ENCODE measurements around the gene WDR31.
"Not testable (repeated sequence)": the region's sequence is repeated elsewhere in the genome, so short reads cannot be mapped to it uniquely, and the experiment has no call there.

The WDR31 gene

DNA sequence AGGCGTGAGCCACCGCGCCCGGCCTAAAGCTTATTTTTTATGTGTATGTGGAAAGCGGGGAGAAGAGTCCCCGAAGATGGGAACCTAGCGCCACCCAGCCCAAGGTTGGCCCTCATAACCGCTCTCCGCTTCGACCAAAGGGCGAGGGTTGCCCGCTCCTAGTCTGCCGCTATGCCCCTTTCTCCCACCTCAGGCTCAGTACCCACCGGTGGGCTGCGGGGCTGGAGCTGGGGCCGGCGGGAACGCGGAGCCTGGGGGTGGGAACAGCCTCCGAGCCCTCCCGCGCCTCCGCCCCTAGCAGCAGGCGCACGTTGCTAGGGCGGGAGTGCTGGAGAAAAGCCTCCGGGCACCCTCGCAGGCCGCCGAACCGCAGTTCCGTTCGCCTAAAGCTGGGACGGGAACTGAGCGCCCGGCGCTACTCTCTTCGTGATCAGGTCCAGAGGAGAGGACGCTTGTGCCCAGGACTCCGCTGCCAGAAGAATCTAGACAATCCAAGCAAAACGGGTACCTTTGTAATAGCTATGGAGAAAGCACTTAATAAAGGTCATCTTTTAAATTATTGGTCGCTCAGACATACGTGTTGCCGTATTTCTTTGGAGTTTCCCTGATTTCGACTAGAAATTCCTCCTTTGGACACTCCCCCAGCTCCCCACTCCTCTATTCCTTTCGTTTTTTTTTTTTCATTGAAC is at the start of gene WDR31:
TSS of gene WDR31 (minus strand) at position 265 of the 689 bp plus-strand sequence. CDS start 8,253 bp downstream, outside the sequence.
- peak; percentile 79 to 82 for DNase-seq

DNA sequence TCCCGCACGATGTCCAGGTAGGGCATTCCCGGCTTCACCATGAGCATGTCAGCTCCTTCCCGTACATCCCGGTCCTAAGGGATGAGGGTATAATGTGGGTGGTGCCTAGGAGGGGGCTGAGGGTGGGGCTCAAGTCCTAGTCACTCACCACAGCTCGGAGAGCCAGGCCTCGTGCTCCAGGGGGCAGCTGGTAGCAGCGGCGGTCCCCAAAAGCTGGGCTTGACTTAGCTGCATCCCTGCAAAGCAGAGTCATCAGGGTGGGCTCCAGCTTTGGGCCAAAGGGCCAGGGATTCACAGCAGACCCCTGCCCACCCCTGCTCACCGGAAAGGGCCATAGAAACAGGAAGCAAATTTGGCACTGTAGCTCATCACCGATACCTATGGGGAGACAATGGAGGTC is 49.4 kb upstream of the WDR31 start:
- DNase-seq = no peak

DNA sequence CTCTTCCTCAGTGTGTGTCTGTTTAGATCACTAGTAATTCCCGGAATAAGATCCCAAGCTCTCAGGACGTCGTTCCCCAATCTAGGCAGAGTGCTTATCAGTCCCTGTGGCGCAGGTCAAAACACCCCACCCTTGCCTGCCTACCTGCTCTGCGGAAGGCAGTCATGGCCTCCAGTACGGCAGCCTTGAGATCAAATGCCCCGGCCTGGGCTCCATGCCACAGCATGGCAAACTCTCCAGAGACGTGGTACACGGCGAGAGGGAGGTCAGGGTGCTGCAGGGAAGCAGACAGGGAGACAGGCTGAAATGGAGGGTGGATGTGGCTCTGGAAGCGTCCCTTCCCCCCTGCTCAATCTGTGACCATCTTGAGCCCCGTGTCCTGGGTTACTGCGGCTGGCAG is 48.8 kb upstream of the WDR31 start:
- DNase-seq = no peak

- DNase-seq = no peak
Observed at GRCh38 chr9:113387560-113388230, 47.6 kb upstream of the WDR31 start.

DNA sequence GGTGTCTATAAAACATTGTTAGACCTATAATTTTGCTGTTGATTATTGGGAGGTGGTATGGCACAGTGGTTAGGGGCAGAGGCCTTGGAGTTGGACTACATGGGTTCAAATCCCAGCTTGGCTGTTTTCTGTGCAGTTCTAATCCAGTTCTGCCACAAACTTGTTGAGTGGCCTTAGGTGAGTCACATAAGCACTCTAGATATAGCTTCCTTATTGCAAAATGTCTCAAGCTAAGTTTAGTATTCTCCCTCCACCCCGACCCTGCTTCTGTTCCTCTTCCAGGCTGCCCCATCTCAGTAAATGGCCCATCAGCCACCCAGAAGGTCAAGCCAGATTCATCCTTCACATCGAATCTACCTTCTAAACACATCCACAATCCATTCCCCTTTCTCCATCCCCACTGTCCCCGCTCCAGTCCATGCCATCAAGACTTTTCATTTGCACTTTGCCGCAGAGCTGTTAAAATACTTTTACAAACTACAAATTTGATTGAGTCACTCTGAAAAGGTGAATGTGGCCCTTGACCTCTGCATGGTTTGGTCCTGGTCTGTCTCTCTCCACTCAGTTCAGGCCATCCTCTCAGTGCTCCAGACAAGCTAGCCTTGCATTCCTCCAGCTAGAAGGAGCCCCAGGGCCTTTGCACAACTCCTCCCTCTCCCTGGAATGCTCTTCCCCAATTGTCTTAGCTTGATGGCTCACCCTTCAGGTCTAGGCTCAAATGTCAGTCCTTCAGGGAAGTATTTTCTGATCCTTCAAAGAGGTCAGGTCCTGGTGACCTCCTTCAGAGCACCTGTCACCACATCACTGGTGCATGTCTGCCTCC is 46.7 kb upstream of the WDR31 start:
- no peak for DNase-seq

- DNase-seq = no peak
Observed at GRCh38 chr9:113381909-113382411, 41.9 kb upstream of the WDR31 start.

- not testable (repeated sequence) for DNase-seq
Observed at GRCh38 chr9:113381441-113381840, 41.4 kb upstream of the WDR31 start.

DNA sequence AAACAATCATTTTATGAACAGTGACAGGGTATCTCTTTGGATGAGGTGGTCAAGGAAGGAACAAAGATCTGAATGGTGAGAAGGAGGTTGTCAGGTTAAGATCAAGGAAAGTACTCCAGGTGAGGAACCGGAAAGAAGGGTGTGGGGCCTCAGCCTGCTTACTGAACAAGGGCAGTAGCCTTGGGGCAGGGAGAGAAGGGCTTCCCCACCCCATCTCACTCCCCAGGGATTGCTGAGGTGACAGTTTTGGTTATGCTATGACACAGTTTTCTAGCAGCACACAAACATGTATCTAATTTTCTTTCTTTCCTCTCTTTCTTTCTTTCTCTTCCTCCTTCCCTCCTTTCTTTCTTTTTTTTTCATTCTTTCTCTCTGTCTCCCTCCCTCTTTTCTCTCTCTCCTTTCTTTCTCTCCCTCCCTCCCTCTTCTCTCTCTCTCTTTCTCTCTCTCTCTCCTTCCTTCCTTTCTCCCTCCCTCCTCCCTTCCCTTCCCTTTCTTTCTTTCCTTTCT is 40.8 kb upstream of the WDR31 start:
- DNase-seq = no peak

DNA sequence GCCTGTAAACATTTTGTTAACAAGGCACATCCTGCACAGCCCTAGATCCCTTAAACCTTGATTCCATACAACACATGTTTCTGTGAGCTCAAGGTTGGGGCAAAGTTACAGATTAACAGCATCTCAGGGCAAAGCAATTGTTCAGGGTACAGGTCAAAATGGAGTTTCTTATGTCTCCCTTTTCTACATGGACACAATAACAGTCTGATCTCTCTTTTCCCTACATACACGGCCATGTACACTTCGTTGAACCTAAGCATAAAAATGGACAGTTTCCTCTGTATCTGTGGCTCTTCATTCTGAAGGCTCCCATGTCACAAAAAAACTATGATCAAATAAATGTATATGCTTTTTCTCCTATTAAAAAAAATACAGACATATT is 39.7 kb upstream of the WDR31 start:
- not testable (repeated sequence) for DNase-seq

GRCh38 chr9:113379094-113379828 is 39.2 kb upstream of the WDR31 start:
- not testable (repeated sequence) for DNase-seq

DNA sequence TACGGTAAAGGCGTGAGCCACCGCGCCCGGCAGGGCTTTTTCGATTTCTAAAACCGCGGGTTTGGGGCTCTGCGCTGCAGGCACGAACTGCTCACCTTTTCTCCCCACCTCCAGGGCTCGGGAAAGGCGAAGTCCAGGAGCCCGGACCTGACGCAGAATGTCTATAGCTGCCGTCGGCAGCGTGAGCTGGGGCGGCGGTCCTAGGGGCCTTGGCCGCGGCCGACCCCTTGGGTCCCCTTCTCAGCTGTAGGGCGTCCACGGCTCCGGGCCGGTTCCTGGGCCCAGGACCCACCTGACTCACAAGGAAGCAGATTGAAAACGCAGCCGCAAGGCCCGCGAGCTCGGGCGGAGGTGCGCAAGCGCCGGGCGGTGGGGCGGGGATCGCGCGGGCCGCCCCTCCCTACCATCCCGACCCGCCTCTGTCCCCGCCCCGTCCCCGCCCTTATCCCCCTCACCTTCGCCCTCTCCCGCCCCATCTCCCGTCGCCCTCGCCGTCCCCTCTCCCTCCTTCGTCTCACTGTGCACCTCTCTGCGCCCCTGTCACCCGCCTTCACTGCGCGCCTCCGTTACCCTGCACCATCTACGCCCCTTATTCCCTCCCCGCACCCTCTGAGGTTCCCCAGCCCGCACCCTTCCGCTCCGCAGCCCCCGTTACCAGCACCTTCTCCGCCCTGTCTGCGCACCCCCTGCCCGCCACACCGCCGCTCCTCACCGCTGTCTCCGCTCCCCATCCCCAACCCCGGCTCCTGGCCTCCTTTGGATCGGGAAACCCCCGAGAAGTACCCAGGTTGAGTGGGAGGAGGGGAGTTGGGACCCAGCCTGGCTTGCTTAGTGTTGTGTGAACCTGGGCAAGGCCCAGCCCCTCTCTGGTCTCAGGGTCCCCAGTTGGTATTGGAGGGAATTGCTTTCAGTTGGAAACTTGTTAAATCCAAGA is 36.8 kb upstream of the WDR31 start, which contains the start of gene HDHD3:
TSS of gene HDHD3 (minus strand) at position 353 of the 934 bp plus-strand sequence. CDS start 2,632 bp downstream, outside the sequence.
- DNase-seq = peak; percentile 61 to 69

DNA sequence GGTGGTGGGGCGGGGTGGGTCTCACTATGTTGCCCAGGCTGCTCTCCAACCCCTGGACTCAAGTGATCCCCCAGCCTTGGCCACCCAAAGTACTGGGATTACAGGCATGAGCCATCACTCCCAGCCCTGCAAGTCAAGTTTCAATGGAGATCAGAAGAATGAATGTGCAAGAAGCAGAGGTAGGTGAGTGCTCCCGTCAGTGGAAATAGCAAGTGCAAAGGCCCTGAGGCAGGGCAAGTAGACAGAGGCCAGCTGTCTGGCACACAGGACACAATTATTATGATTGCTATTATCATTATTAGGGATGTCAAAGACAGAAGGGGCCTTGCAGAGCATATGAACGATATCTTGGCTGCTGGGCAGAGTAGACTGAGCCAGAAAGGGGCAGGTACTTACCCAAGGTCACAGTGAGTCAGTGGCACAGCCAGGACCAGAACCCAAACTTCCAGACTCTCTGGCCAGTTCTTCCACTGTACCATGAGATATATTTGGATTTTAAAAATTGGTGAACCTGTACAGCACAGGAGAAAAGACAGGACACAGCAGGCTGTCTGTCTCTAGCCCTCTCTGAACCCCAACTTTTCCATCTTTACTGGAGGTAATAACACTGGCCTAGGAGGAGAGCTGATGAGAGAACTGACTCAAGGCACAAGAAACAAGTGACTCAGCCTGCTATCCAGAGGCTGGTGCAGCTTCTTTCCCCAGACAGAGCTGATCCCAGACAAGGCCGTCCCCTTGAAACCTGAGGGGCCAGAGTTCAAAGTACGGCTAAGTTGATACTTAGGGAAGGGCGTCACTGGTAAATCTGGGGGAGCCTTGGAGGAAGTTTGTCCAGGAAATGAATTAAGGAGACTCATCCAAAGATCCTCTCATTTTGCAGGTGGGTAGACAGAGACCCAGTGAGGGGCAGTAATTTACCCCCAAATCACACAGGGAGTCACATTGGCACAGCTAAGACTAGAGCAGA is 35.3 kb upstream of the WDR31 start:
- no peak for DNase-seq

GRCh38 chr9:113373676-113374392 is 33.8 kb upstream of the WDR31 start:
- no peak for DNase-seq

- DNase-seq = no peak
Observed at GRCh38 chr9:113373256-113373655, 33.2 kb upstream of the WDR31 start.

DNA sequence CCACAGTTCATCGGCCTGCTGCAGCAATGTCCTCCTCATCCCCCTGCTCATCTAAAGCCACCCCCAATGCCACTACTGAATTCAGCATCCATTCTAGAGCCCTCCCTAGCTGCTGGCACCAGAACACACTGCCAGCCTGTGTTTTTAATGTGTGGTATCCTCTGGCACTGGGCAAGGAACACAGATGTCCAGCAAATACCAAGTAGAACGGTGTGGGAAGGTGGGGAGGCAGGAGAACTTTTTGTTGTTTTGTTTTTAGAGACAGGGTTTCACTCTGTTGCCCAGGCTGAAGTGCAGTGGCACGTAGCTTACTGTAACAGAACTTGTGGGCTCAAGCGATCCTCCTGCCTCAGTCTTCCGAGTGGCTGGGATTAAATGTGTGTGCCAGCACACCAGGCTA is 32.0 kb upstream of the WDR31 start:
- no peak for DNase-seq

GRCh38 chr9:113370806-113371325 is 30.8 kb upstream of the WDR31 start:
- no peak for DNase-seq

DNA sequence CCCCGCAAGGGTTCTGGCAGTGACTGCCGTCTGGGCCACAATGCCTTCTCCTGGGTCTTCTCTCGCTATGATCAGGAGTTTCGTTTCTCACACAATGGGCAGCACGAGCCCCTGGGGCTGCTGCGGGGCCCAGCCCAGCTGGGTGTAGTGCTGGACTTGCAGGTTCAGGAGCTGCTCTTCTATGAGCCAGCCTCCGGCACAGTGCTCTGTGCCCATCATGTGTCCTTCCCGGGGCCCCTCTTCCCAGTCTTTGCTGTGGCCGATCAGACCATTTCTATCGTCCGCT is 29.7 kb upstream of the WDR31 start:
- no peak for DNase-seq

DNA sequence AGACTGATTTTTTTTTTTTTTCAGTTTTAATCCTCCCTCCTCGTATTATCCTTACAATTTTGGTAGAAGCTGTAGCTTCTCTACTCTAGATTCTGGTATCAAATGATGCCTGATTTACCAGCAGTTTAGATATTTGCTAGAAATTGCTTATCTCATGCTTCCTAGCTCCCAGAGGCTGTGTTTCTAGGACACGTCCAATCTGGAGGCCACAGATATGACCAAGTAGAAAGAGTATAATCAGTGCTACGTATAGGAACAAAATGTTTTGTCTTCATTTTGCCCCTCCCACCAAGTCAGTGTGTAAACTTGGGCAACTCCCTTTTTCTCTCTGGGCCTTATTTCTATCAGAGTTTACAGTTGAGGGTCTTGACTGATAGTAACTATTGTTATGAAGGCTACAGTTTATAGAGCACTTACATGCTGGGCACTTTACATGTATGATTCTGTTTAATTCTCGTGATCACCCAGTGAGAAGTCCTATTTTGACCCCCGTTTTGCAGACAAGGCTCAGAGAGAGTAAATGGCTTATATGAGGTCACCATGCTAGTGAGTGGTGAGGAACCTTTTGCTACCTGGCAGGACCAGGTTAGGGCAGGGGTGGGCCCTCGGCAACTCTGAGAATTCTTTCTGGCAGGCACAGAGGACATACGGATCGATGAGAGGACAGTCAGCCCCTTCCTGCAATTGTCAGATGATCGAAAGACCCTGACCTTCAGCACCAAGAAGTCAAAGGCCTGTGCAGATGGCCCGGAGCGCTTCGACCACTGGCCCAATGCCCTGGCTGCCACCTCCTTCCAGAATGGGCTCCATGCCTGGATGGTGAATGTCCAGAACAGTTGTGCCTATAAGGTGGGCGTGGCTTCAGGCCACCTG is 29.1 kb upstream of the WDR31 start:
- DNase-seq = no peak
